HG03025 (cell line): ENCODE measurements around the gene NGF.

Experiments
- ATAC-seq: cut with Tn5 transposase; IDR thresholded peaks from one replicate; pipeline ENCODE4 v1.9.1; 2021; ENCODE audit warnings: mild to moderate bottlenecking, moderate library complexity; ENCODE audit not compliant: unreplicated experiment, low FRiP score

The NGF gene

DNA sequence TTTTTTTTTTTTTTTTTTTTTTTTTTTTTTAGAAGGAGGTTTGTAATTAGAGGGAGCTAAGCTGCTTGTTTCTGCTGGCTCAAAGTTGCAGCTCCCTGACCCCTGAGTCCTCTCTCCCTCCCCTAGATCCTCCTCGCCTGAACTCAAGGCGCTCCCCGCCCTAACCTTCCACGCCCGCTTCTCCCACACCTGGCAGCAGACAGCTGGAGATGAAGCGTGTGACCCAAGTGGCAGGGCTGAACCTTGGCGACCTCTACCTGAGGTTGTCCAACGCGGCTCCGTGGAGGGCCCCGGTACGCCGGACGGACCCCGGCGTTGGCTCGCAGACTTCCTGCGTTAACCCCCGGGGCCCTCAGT is 795 bp downstream of the NGF start:
- no peak for ATAC-seq

DNA sequence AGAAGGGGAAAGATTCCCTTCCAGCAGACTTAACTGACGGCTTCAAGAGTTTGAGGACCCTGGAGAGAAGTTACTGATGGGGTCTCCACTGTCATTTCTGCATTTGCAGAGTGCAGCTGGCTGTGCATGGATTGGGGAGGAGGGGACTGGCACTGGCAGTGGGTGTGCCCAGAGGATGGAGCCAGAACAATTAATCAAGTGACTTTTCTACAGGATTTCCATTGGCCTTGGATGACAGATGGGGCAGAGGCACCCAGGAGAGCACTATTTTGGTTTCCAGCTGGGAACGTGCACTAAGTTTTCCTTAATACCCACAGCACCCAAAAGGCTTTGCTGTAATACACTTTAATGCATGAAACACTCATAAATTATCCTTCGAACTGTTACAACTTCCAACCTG is 1.3 kb downstream of the NGF start:
- ATAC-seq: no peak

DNA sequence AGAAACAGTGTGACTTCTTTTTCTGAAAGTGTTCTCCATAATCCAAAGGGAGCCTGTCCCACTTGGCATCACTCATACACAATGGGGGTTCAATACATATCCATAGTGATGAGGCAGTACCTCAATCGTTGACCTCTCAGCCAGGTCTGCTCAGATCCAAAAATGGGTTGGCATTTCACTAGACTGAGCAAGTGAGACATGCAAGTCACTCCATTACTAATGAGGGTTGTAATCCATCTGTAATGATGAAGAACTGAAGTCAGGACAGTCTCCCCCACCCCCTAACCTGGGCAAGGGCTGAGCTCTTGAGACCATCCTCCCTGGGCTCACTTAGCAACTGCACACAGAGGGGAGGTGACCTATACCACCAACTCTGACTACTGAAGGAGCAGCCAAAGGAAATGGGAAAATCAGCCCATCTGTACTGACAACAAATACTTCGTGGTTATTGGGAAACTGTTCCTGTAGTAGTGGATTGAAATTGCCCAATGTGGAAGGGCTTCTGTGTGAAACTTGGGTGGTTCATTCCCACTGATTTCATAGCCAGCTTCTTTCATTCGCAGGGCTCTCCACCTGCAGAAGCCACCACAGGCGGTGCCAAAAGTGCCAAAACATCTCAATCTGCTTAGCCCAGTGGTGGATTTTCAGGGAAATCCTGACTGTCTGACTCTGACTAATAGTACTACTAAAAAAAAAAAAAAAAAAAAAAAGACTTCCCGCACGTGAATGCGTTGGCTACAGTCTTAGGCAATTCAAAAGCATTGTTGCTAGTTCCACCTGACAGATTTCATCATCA is 5.0 kb downstream of the NGF start:
- no peak for ATAC-seq

DNA sequence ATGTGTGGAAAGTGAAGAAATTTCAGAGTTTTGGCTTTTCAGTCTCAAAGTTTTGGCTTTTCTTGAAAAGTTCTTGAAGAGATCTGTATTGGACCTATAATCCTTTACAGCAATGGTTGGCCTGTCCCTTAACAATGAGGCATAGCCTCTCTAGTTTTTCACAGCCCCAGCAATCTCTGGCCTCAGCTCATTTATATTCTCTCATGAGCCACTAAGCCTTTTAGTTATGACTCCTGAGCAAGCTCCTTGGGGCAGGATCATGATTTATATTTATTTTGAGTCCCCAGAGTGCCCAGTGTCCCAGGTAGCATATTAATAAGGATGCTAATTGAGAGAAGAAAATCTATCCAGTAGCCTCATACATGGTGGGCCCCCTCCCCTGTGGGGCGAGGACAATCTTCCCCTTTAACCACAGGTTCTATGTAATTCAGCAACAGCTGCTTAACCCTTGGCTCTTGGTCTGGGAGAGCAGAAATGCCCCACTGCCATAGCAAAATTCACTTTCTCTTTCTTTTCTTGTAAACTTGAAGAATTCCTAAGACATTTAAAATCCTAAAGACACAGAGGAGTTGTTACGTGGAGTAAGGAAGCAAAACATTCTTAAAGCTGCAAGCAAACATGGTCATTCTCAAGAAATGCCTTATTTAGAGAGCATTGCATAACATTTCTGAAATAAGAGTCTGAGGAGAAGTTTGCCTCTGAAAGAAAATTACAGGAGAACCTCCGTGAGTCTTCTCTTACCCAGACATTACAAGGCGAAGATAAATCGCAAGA is 6.3 kb downstream of the NGF start:
- ATAC-seq: no peak

DNA sequence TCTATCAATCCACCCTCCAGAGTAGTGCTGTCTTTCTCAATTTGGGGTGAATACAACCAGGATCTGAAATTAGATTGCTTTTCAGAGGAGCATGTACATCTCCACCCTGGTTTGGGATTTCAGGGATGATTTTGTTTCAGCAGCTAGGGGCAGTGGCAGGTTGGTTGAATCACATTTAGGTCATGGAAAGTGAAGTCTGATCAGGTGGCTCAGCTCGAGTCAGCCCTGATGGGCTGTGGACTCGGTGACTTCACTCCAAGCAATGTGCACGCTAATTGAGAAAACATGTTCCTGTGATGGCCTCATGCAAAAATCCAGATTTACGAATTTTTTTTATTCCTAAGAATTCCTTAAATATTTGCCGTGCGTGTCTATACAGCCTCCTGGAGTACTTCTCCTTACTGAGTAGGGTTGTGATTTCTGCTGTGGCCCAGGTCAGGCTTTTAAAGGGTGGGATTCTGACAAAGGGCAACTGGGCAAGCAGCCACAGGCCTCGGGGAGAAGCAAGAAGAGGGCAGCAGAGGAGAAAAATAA is 7.5 kb downstream of the NGF start:
- ATAC-seq: no peak

DNA sequence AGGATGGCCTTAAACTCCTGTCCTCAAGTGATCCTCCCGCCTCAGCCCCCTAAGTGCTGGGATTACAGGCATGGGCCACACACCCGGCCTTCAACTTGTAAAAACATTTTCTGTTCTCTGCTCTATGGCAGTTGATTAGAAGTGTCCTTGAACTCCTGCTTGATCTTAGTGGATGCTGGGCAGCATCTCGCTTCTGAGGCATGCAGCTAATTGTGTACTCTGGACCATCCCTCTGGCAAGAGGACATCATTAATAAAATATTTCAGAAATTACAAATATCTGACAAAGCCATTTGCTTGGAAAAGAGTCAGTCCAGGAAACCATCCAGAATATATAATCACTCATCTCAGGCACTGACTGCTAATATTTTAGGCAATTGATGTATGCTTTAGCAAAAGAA is 8.1 kb downstream of the NGF start:
- ATAC-seq: no peak

DNA sequence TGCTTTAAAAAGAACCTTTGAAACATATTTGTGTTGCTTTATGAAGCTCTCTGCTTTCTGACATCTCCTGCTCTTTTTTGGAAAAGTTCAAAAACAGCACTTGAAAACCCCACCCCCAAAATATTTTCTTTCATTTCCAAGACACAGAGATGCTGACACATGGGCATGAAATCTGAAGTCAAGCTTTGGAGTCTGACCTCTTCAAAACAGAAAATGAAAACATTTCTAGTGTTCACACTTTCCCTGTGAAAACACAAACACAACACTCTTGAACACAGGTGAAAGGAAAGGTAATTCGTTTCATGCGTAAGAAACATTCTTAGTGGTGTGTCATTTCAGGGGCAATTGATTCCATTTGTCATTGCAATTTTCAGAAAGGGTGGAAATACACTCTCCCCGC is 10.8 kb downstream of the NGF start:
- ATAC-seq: no peak

DNA sequence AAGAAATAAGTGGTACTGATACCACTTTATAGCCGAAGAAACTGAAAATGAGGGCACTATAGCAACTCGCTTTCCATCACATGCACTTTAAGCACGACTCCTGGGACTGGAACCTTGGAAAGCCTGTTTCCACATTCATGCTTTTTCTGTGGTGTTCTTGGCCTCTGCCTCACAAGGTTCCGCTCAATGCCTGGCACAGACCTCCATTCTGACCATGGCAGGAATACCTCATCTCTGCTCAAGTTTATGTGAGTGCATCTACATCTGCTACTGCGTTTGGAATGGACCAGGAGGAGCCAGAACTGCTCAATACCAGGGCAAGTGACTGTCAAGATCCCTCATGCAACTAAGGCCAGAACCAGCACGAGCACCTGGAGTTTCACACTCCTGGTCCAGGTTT is 11.6 kb downstream of the NGF start:
- ATAC-seq: no peak

DNA sequence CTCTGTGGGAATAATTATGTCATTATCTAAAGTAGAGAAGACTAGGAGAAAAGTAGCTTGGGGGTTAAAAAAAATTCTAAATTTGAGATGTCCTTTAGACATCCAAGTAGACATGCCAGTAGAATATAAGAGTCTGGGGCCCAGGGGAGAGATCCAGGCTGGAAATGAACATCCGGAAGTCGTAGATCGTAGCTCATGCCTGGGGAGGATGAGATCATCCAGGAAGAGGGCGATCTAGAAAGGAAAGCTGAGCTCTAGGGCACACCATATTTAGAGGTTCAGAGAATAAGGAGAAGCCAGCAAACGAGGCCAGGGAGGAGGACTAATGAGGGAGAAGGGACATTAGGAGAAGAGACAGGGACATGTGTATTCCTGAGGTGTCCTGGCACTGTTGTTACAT is 12.2 kb downstream of the NGF start:
- no peak for ATAC-seq

DNA sequence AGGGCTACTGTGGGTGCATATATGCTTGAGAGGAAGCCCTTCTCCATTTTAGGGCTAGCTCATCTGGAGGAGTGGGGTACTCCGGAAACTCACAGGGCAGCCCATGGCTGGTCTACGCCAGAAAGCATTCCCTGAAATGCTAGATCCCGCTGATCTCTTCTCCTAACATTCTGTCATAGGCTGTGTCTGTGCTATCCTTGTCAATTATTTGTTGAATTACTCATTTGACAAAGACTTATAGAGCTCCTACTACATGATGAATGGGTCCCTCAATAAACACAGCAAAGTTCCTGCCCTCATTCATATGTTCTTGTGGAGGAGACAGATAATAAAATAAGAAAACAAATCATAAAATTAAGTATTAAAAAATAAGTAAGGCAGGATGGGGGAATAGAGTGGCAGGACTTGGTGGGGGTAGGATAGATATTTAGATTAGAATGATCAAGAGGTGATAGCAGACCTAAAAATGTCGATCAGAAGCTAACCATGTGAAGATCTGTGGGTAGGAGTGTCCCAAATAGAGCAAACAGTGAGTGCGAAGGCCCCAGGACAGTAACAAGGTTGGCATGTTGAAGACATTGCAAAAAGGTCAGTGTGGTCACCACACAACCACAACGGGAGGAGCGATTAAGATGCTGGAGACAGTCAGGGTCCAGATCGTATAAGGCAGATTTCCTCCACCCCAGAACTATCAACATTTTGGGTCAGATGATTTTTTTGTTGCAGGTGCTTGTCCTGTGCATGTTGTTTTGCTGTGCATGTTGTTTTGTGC is 13.2 kb downstream of the NGF start:
- no peak for ATAC-seq

DNA sequence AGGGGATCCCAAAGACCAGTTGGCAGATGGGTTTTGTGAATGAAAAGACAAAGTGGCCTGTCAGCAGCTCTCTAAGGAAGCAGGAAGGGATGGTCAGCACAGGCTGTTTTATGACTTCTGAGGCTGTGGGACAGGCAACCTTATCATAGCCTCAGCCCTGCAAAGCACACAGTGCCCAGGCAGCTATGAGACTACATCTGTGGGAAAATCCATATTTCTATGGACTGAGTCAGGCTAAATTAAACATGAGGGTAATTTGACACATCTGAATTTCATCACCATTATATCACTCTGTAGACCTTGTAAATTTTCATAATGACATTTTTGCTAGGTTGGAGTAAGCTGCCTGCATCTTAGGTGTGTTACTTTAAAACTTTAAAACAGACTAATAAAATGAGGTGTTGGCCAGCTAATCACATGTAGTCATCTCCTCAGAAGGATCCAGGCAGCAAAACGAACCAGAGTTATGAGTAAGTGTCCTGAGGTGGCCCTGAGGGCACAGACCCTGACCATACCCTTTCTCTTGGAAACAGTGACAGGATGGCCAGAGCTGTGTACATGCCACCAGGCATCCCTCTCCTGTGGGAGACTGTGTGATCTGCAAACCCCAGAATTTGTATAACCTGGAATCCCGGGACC is 14.6 kb downstream of the NGF start:
- no peak for ATAC-seq

DNA sequence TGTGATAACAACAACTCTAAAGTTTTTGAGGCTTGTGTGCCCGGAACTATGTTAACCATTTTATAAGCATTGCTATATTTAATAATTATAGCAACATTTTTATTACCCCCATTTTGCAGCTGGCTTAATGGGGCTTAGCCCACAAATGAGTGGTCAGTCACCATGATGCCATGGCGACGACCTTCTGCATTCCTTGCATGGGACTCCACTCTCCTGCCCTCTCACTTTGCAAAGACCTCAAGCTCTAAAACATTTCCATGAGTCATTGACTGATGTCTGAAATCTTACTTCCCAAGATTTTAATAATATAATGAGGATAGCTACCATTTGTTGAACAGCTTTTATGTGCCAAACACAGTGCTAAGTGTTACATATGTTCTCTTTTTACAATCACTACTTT is 15.4 kb downstream of the NGF start:
- ATAC-seq: no peak

DNA sequence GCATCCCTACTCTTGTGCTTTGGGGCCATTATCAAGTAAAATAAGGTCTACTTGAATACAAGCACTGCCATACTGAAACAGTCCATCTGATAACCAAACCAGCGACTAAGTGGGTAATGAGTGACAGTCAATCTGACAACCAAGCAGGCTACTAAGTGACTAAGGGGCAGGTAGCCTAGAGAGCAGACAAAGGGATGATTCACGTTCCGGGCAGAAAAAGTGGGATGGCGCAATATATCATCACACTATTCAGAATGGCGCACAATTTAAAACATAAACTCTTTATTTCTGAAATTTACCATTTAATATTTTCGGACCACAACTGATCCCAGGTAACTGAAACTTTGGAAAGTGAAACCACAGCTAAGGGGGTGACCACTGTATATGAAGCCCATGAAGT is 17.7 kb downstream of the NGF start:
- ATAC-seq: no peak

DNA sequence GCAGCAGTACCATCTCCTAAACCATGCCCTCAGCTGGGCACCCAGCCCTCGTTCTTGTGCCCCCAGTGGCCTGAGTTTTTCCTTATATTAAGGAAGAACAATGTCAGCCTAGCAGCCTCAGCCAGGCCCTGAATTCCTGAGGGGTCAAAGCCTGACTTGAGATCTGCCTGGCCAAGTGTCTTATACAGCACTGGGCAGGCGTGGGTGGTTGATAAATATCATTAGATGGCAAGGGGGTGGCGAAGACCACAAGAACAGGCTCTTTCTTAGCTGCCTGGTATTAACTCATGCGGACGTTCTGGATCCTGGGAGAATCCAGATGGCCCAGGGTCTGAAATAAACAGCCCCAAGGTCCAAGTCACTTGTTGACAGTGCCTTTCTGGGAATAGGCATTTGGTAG is 18.3 kb downstream of the NGF start:
- no peak for ATAC-seq

DNA sequence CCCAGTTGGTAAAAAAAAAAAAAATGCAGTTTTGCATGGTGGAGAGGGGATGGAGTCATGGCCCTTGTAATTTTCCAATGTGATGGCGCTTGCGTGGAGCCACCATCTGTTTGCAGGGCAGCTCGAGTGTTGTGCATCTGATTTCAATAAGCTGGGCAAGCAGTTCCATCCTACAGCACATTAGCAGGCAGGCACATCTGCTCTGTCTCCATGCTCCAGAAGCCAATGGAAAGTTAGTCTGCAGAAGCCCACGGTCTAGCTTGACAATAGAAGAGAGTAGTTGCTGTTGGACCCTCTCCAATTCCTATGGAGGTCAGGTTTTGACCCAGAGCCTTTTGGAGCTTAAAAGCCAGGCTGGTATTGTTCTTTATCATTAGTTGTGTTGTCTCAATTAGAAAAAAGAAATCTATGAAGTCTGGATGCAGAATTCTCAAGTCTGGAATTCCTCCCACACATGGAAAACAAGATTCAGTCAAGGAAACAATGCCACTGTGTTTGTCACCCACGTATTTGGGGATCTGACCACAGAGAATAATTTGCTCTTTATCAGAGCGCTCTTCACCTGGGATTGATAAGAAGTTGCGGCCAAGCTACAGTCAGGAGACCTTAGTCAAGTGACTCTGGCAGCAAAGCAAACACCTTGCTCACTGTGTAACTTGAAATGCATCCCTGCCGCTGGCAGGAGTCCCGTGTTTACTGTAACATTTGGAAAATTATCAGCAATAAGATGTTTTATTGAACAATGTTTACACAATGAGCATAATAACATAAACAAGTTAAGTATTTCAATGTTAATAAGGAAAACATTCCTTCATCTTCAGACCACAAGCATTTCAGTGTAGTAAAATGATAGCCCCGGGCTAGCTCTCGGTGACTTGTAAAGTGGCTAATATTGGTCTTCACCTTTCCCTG is 20.7 kb downstream of the NGF start:
- no peak for ATAC-seq

DNA sequence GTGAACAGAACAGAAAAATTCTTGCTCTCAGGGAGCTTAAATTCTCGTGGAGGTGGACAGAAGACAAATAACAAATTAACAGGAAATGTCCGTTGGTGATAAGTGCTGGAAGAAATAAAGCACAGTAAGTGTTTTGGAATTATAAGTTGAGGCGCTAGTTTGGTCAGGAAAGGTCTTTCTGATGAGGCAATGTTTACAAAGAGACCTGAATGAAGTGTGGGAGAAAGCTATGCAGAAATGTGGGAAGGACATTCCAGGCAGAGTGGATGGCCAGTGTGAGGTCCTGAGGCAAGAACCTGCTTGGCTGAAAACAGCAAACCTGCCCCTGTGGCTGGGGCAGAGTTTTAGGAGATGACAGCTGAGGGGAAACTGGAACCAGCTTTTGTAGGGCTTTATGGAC is 23.3 kb downstream of the NGF start:
- no peak for ATAC-seq

DNA sequence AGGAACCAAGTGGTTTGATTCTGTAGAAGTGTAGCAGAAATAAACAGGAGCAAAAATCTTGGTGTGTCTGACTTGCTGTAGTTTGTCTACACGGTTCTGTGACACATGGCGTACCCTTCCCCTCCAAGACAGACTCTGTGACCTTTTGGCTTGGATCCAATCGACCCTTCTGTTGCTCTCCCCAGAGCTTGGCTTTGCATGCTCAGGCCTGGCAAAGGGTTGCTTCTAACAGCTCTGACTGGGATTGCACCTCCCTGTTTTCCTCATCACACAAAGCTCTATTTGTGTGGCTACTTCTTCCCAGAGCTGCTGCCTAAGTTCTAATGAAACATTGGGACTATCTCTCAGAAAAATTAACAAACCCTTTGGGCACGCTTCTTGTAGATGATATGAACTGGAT is 24.0 kb downstream of the NGF start:
- no peak for ATAC-seq

DNA sequence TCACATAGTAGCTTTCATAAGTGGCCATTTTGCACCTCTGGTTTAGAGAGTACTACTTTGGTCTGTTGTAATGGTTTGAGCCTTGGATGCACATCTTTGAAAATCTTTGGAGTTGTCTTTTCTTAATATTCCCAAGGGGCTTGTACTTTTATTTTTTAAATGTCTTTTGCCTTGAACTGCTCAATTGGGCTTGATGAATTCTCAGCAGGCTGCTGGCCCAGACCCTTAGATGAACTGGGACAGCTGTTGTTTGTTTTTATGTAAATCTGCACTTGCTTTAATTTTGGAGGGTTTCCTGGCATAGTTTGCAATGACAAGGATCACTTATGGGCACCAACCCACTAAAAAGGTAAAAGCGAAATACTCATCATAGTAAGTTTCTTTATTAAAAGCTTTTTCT is 24.9 kb downstream of the NGF start:
- no peak for ATAC-seq

DNA sequence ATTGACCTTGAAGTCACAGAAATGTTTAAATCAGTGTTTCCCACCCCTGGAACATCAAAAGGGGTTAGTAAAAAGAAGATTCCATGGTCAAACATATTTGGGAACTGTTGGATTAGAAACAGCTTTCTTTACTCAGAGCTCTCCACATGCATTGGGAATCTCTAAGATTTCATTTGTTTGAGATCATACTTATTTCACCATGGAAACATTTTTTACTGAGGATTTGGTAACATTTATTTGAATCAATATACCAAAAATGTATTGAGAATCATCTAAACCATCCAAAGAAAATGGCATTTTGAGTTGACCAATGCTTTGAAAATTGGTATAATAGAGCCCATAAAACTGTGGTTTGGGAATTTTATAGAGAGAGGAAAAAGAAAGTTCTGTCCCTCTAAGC is 25.3 kb downstream of the NGF start:
- no peak for ATAC-seq

DNA sequence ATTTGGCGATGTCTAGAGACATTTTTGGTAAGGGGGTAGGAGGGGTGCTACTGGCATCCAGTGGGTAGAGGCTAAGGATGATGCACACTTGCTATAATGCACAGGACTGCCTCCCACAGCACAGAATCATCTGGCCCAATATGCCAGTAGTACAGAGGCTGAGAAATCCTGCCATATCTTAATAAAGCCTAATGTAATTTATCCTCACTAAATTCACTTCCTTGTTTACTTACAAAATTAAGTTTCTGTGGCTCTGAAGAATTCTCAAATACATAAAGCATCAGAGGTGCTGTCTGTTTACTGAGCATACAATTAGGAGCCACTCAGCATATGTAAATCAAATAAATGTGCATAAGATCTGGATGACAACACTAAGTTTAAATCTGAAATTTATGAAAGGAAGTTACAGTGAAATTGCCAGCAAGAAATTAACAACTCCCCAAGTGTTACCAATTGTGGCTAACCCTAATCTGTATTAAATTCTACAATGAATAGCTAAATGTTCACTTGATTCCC is 26.5 kb downstream of the NGF start:
- ATAC-seq: no peak
